ENCODE measurements around the gene KRT33A.
"Not testable (repeated sequence)": the region's sequence is repeated elsewhere in the genome, so short reads cannot be mapped to it uniquely, and the experiment has no call there.

Gene KRT33A

DNA sequence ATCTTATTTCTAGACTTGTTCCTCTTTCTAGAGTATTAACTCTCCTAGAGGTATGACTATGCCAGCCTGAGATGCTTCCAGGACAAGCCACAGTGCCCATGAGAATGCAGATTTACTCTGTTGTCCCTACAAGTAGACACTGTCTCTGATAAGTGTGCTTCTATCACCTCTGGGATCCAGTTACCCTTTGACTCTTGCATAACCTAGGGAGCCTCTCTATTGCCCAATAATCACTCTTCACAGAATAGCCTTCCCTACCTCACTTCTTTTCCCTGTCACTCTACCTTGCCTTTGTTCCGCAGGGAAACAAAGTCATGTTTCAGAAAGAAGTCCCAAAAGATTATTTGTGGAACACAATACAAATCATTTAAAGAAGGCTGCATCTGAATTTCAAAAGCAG is 33.1 kb upstream of the KRT33A start:
- DNase-seq (ENCODE audit: low read depth): peak; percentile 17
- H3K4me3 ChIP-seq (ENCODE audit: low read depth, low read length): no peak overlapping the region
- no peak for TF ChIP-seq POLR2A (IDR thresholded peaks at IDR 0.05; ENCODE audit: extremely low read depth, insufficient read length)

DNA sequence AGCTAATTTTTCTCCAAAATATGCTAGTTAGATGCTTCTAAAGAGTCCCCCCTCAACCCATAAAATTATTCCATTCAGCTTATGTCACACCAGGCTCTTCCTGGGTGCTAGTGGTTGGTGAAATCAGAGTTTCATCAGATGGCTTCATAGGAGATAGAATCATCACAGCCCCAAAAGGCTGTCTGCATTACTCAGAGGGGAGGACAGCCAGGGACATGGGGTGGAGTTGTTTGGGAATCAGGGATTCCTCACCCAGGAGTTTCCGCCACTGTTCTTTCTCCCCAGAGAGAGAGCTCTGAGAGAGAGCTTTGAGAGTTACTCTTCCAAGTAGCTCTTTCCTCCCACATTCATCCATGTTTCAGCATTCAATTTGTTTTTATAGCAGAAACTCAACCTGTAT is 31.8 kb upstream of the KRT33A start:
- TF ChIP-seq, protein P1, sequence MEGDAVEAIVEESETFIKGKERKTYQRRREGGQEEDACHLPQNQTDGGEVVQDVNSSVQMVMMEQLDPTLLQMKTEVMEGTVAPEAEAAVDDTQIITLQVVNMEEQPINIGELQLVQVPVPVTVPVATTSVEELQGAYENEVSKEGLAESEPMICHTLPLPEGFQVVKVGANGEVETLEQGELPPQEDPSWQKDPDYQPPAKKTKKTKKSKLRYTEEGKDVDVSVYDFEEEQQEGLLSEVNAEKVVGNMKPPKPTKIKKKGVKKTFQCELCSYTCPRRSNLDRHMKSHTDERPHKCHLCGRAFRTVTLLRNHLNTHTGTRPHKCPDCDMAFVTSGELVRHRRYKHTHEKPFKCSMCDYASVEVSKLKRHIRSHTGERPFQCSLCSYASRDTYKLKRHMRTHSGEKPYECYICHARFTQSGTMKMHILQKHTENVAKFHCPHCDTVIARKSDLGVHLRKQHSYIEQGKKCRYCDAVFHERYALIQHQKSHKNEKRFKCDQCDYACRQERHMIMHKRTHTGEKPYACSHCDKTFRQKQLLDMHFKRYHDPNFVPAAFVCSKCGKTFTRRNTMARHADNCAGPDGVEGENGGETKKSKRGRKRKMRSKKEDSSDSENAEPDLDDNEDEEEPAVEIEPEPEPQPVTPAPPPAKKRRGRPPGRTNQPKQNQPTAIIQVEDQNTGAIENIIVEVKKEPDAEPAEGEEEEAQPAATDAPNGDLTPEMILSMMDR (IDR thresholded peaks at IDR 0.05; ENCODE audit: low read depth, low read length): no peak
- TF ChIP-seq, protein P2, sequence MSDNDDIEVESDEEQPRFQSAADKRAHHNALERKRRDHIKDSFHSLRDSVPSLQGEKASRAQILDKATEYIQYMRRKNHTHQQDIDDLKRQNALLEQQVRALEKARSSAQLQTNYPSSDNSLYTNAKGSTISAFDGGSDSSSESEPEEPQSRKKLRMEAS (IDR thresholded peaks at IDR 0.05; ENCODE audit: low read depth, low read length): no peak
- TF ChIP-seq MYC (IDR thresholded peaks at IDR 0.05; ENCODE audit: low read depth, low read length): no peak
- no peak for TF ChIP-seq POLR2A (IDR thresholded peaks at IDR 0.05; ENCODE audit: extremely low read depth, insufficient read length)
- no peak overlapping the region for H3K4me3 ChIP-seq (ENCODE audit: low read depth, low read length)
- no peak for DNase-seq (ENCODE audit: low read depth)

DNA sequence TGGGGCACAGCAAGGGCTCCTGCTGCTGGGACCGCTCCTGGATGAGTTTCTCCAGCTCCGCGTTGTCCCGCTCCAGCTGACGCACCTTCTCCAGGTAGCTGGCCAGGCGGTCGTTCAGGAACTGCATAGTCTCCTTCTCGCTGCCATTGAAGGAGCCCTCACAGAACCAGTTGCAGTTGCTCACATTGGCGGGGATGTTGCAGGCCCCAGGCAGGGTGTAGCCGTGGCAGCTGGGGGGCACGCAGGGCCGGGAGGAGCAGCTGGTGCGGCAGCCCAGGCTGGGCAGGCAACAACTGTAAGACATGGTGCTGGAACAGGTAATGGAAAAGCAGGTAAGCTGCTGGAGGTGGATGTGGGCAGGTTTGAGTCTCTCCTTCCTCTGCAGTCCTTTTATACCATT is 31.3 kb upstream of the KRT33A start, which contains the start of gene KRT34:
TSS of gene KRT34 (minus strand) at position 364 of the 400 bp plus-strand sequence. CDS start at position 304, 60 bp downstream.
- DNase-seq (ENCODE audit: low read depth); H3K4me3 ChIP-seq (ENCODE audit: low read depth, low read length): not testable (repeated sequence)

DNA sequence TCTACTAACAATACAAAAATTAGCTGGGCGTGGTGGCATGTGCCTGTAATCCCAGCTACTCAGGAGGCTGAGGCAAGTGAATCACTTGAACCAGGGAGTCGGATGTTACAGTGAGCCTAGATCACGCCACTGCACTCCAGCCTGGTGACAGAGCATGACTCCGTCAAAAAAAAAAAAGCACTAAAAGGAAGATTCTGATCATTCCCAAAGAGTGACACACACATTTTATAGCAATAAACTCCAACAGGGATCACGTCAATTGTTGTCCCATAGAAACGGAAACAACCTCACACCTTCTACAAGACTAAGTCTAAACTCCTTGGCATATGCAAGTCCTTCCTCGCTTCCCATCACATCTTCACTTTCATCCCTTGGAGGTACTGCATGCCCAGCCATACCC is 29.5 kb upstream of the KRT33A start:
- not testable (repeated sequence) for H3K4me3 ChIP-seq (ENCODE audit: low read depth, low read length); DNase-seq (ENCODE audit: low read depth)

DNA sequence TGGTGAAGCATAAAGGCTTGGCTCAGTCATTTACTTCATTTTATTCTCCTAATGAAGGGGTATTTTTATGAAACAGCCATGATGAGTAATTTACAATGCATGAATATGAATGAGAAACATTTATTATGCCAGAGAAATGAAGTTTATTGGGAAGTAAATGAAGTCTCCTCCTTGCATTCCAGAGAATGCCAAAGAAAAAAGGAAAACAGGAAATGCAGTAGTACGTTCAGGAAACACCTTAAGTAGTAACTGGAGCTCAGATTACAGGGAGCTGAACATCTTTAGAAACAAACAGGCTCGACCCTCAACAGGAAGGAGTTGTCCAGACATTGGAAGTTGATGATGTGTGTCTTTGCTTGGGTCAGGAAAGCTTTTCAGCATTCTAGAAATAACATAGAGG is 26.9 kb upstream of the KRT33A start:
- no peak for DNase-seq (ENCODE audit: low read depth)
- TF ChIP-seq POLR2A (IDR thresholded peaks at IDR 0.05; ENCODE audit: extremely low read depth, insufficient read length) (no peak), MYC (IDR thresholded peaks at IDR 0.05; ENCODE audit: low read depth, low read length) (no peak)
- TF ChIP-seq, protein P1 (IDR thresholded peaks at IDR 0.05; ENCODE audit: low read depth, low read length): no peak
- TF ChIP-seq, protein P2 (IDR thresholded peaks at IDR 0.05; ENCODE audit: low read depth, low read length): no peak
- no peak overlapping the region for H3K4me3 ChIP-seq (ENCODE audit: low read depth, low read length)

DNA sequence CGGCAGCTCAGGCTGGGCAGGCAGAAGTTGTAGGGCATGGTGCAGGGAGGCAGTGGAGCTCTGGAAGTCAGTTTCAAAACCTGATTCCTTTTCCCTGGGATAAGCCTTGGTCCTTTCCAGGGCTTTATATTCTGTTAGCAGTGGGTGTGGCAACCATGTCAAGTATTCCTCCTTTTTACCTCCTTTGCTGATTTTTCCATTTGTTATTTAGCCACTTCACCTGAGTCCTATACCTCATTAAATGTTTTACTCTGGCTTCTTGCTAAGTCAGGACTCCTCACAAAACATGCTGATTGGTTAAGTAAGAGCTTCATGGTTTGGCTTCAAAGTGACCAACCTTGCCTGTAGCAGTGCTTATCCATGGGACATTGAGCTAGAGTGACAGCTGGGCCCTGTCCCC is 19.1 kb upstream of the KRT33A start, which contains the start of gene KRT33B:
TSS of gene KRT33B (minus strand) at position 101 of the 400 bp plus-strand sequence. CDS start at position 38, 63 bp downstream.
- TF ChIP-seq, protein P1 (IDR thresholded peaks at IDR 0.05; ENCODE audit: low read depth, low read length): no peak
- TF ChIP-seq MYC (IDR thresholded peaks at IDR 0.05; ENCODE audit: low read depth, low read length) (no peak), POLR2A (IDR thresholded peaks at IDR 0.05; ENCODE audit: extremely low read depth, insufficient read length) (no peak)
- TF ChIP-seq, protein P2 (IDR thresholded peaks at IDR 0.05; ENCODE audit: low read depth, low read length): no peak

DNA sequence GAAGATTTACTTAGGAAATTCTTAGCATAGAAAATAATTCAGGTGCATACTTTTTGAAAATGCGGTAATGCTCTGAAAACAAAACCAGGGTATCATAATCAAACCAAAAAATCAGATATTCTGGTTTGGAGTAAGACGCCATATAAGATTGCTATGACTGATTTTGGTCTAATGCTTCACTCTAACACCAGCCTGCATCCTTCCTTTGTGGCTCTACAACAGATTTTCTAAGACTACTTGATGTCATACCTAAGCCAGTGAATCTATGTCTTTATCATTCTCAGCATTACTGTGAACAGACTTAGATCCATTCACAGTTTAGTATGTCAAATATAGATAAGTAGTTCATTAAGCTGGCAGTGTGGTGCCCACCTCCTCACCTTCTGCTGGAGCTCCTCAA is 18.4 kb upstream of the KRT33A start:
- no peak overlapping the region for H3K4me3 ChIP-seq (ENCODE audit: low read depth, low read length)
- DNase-seq (ENCODE audit: low read depth): no peak
- TF ChIP-seq MYC (IDR thresholded peaks at IDR 0.05; ENCODE audit: low read depth, low read length): no peak
- TF ChIP-seq, protein P2 (IDR thresholded peaks at IDR 0.05; ENCODE audit: low read depth, low read length): no peak
- TF ChIP-seq, protein P1 (IDR thresholded peaks at IDR 0.05; ENCODE audit: low read depth, low read length): no peak
- TF ChIP-seq POLR2A (IDR thresholded peaks at IDR 0.05; ENCODE audit: extremely low read depth, insufficient read length): no peak

More for the DNA sequence above, 19.1 kb upstream of the KRT33A start, which contains the start of gene KRT33B:
- H3K4me3 ChIP-seq (ENCODE audit: low read depth, low read length): no peak within 1 kb of the TSS
- DNase-seq (ENCODE audit: low read depth): no peak
